22Rv1 (cell line): ENCODE data around the gene RHAG.
"Not testable (repeated sequence)": the region's sequence is repeated elsewhere in the genome, so short reads cannot be mapped to it uniquely, and the experiment has no call there.

Source experiments
- ZFX ChIP-seq: fragments of 450-650 bp; IDR thresholded peaks from 2 replicates; pipeline ENCODE4 v1.6.1; 2017; ENCODE audit warnings: antibody characterized with exemption, borderline replicate concordance
- TF ChIP-seq, protein P1 (sequence below): fragments of 450-650 bp; IDR thresholded peaks from 2 replicates; pipeline ENCODE4 v1.5.1; 2017; ENCODE audit warnings: mild to moderate bottlenecking

DNA sequence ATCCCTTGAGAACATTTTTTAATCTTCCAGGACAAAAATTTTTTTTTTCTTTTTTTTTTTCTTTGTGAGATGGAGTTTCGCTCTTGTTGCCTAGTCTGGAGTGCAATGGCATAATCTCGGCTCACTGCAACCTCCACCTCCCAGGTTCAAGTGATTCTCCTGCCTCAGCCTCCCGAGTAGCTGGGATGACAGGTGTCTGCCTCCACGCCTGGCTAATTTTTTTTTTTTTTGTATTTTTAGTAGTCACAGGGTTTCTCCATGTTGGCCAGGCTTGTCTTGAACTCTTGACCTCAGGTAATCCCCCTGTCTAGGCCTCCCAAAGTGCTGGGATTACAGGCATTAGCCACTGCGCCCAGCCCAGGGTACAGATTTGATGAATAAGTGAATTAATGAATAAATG is 22.5 kb downstream of the RHAG start:
- TF ChIP-seq, protein P1, sequence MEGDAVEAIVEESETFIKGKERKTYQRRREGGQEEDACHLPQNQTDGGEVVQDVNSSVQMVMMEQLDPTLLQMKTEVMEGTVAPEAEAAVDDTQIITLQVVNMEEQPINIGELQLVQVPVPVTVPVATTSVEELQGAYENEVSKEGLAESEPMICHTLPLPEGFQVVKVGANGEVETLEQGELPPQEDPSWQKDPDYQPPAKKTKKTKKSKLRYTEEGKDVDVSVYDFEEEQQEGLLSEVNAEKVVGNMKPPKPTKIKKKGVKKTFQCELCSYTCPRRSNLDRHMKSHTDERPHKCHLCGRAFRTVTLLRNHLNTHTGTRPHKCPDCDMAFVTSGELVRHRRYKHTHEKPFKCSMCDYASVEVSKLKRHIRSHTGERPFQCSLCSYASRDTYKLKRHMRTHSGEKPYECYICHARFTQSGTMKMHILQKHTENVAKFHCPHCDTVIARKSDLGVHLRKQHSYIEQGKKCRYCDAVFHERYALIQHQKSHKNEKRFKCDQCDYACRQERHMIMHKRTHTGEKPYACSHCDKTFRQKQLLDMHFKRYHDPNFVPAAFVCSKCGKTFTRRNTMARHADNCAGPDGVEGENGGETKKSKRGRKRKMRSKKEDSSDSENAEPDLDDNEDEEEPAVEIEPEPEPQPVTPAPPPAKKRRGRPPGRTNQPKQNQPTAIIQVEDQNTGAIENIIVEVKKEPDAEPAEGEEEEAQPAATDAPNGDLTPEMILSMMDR: not testable (repeated sequence)
- not testable (repeated sequence) for TF ChIP-seq ZFX
